Adrenal gland (tissue), 5 donors: Measurements from ENCODE around the gene EVL.
A peak's percentile ranks its signal among the peaks of the same experiment; 100 is the strongest.

Experiments used
- POLR2A ChIP-seq, 2 donors: fragments of 450-650 bp; IDR thresholded peaks; one replicate each; pipeline ENCODE4 v1.6.1; 2017; ENCODE audit warnings: antibody characterized with exemption in 2 of 2, mild to moderate bottlenecking in 2 of 2, moderate library complexity in 1 of 2
- TF ChIP-seq, protein P1 (sequence below), 6 experiments: fragments of 450-650 bp in 4 of 6; fragments of 200-600 bp in 2 of 6; sonication (generic) in 1 of 6; IDR thresholded peaks; 1 replicate in 5 of 6; 2 replicates in 1 of 6; pipeline versions ENCODE4 v1.5.1 to v1.8.0; 2016 to 2021; ENCODE audit warnings: antibody characterized with exemption in 6 of 6, mild to moderate bottlenecking in 2 of 6, moderate library complexity in 1 of 6
- donor health status: DM: no; HTN: no; CAD: no.

DNA sequence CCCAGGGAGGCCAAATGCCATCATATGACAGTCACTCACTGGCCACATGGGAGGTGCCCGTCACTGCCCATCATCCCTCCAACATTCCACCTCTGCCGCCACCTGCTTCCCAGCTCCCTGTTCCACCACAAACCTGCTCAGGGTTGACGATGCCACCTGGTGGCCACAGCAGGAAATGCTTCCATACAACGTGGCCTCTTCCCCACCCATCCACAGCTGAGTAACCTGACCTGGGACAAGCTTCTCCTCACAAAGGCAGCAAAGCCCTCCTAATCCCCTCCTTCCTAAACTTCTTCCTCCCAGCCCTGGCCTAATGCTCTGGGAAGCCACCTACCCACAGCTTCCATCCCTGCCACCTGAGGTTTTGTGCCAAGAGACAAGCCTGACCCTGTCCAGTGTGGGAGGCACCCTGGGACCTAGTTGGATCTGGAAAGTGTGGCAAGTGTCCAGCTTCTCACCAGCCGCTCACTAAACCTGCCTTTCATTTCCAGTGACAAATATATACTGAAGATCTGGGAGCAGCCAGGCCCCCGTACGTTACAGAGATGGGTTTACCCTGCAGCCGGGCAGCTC, 89.9 kb downstream of the EVL start:
- TF ChIP-seq, protein P1, sequence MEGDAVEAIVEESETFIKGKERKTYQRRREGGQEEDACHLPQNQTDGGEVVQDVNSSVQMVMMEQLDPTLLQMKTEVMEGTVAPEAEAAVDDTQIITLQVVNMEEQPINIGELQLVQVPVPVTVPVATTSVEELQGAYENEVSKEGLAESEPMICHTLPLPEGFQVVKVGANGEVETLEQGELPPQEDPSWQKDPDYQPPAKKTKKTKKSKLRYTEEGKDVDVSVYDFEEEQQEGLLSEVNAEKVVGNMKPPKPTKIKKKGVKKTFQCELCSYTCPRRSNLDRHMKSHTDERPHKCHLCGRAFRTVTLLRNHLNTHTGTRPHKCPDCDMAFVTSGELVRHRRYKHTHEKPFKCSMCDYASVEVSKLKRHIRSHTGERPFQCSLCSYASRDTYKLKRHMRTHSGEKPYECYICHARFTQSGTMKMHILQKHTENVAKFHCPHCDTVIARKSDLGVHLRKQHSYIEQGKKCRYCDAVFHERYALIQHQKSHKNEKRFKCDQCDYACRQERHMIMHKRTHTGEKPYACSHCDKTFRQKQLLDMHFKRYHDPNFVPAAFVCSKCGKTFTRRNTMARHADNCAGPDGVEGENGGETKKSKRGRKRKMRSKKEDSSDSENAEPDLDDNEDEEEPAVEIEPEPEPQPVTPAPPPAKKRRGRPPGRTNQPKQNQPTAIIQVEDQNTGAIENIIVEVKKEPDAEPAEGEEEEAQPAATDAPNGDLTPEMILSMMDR (IDR thresholded peaks at IDR 0.05) = peak in 3 of 6 experiments; percentile 25 to 40 (median 28)
- TF ChIP-seq POLR2A (IDR thresholded peaks at IDR 0.05) = no peak
